H1 (cell line): Measurements from ENCODE around the gene CDON. TPM values are rescaled to one million over a fixed set of nuclear protein-coding genes. Genes with fewer than 3 reads are reported as not detected.

ENCODE experiments used
- BACH1 ChIP-seq: IDR thresholded peaks from 2 replicates; pipeline ENCODE4 v1.6.1; 2012; ENCODE audit warnings: low read length, improper control_type of control experiment
- CTCF ChIP-seq, 3 experiments: IDR thresholded peaks; 1 replicate in 2 of 3; 2 replicates in 1 of 3; pipeline versions ENCODE4 v1.5.1 to v1.6.1; 2011; ENCODE audit warnings: low read length in 3 of 3, mild to moderate bottlenecking in 3 of 3, inconsistent platforms in 2 of 3, low read depth in 1 of 3, moderate library complexity in 1 of 3; ENCODE audit not compliant: insufficient read depth in 1 of 3; ENCODE audit errors: control extremely low read depth in 1 of 3
- JUND ChIP-seq: IDR thresholded peaks from 2 replicates; pipeline ENCODE4 v1.6.1; 2011; ENCODE audit warnings: mild to moderate bottlenecking, improper control_type of control experiment, low read length
- MAX ChIP-seq: IDR thresholded peaks from 2 replicates; pipeline ENCODE4 v1.6.1; 2012; ENCODE audit warnings: inconsistent platforms
- SIN3A ChIP-seq, 2 experiments: IDR thresholded peaks in 1 of 2; conservative IDR thresholded peaks in 1 of 2; 2 replicates each; pipeline ENCODE4 v1.6.1; 2011 to 2012; ENCODE audit warnings: low read length in 2 of 2, improper control_type of control experiment in 1 of 2, low read depth in 1 of 2, mild to moderate bottlenecking in 1 of 2
- TAF7 ChIP-seq: optimal IDR thresholded peaks from 2 replicates; pipeline ENCODE3; 2011; ENCODE audit warnings: low read depth, mild to moderate bottlenecking, inconsistent platforms, low read length, moderate library complexity, borderline replicate concordance
- polyA plus RNA-seq, 7 experiments: library from polyadenylated mRNA; depleted of rRNA in 3 of 7; stranded (reverse) in 5 of 7; unstranded in 2 of 7; fragments of >200 nt in 5 of 7; fragments of 200-250 nt in 2 of 7; gene quantifications; 1 replicate in 5 of 7; 2 replicates in 1 of 7; 4 replicates in 1 of 7; pipeline versions ENCODE4 v1.2.1 to v1.2.3, GENCODE V29; 2011 to 2013; ENCODE audit warnings: missing spikeins in 2 of 7, mixed read lengths in 2 of 7
- total RNA-seq: library from RNA; stranded (reverse); fragmentation: NEBNext Ultra II Directional; extraction: Animal tissue kit (Norgen Biotek cat#: 25700); gene quantifications from 2 replicates; pipeline ENCODE4 v1.2.1, GENCODE V29; 2021

CDON gene
- total and polyA plus RNA-seq, 2 of the 8 experiments (the other 6 are each of a cell fraction or from before 2014, with no cell fraction given) = 11.0 to 32.5 TPM

GRCh38 chr11:126026579-126026978 is 36.1 kb downstream of the CDON start (continued):
- no peak for TF ChIP-seq CTCF (IDR thresholded peaks at IDR 0.05; ENCODE audit: control extremely low read depth in 1 of 3, insufficient read depth in 1 of 3, low read depth in 1 of 3, low read length in 3 of 3)
- TF ChIP-seq BACH1 = no peak
- TF ChIP-seq SIN3A (conservative IDR thresholded peaks at IDR 0.05 in 1 of 2, IDR thresholded peaks at IDR 0.05 in 1 of 2; ENCODE audit: low read depth in 1 of 2, low read length in 2 of 2) = no peak
- no peak for TF ChIP-seq JUND
- TF ChIP-seq MAX = no peak
- TF ChIP-seq TAF7 = no peak
